Lung (tissue), 12 donors: ENCODE measurements around the gene SEMA6B. TPM values are rescaled to one million over a fixed set of nuclear protein-coding genes. Genes with fewer than 3 reads are reported as not detected.
"Not testable (repeated sequence)": the region's sequence is repeated elsewhere in the genome, so short reads cannot be mapped to it uniquely, and the experiment has no call there.

Experiments
- ATAC-seq: fragments of 200-7000 bp; cut with Tn5 transposase; one replicate; pipeline ENCODE4 v1.9.1; 2020; ENCODE audit warnings: moderate number of reproducible peaks; ENCODE audit not compliant: insufficient read depth, low FRiP score
- DNase-seq, 3 donors: peaks; one replicate each; pipeline ENCODE4 v3.0.0-alpha.2; 2013 to 2017
- H3K27ac ChIP-seq, 2 donors: one replicate each; pipeline ENCODE4 v1.5.1; 2013; ENCODE audit warnings: mild to moderate bottlenecking in 2 of 2, moderate library complexity in 2 of 2, control low read depth in 1 of 2, inconsistent platforms in 1 of 2, low read depth in 1 of 2, low read length in 1 of 2
- H3K27me3 ChIP-seq, 3 donors: one replicate each; pipeline ENCODE4 v1.5.1; 2013; ENCODE audit warnings: low read length in 2 of 3; ENCODE audit not compliant: control insufficient read depth in 3 of 3, insufficient read depth in 3 of 3
- H3K36me3 ChIP-seq, 4 donors: one replicate each; pipeline ENCODE4 v1.5.1; 2013; ENCODE audit warnings: low read length in 4 of 4, mild to moderate bottlenecking in 1 of 4, moderate library complexity in 1 of 4; ENCODE audit not compliant: control insufficient read depth in 4 of 4, insufficient read depth in 4 of 4
- H3K4me1 ChIP-seq, 5 donors: one replicate each; pipeline ENCODE4 v1.5.1; 2013; ENCODE audit warnings: low read length in 5 of 5, mild to moderate bottlenecking in 2 of 5, moderate library complexity in 1 of 5; ENCODE audit not compliant: control insufficient read depth in 5 of 5, insufficient read depth in 5 of 5
- H3K4me3 ChIP-seq: one replicate; pipeline ENCODE4 v1.5.1; 2013; ENCODE audit warnings: mild to moderate bottlenecking, control low read depth, moderate library complexity
- H3K9ac ChIP-seq, 2 donors: one replicate each; pipeline ENCODE4 v1.5.1; 2013; ENCODE audit warnings: low read length in 2 of 2, control low read depth in 1 of 2; ENCODE audit not compliant: insufficient read depth in 1 of 2
- H3K9me3 ChIP-seq, 4 donors: one replicate each; pipeline ENCODE4 v1.5.1; 2013; ENCODE audit warnings: low read length in 3 of 4, mild to moderate bottlenecking in 1 of 4, moderate library complexity in 1 of 4; ENCODE audit not compliant: control insufficient read depth in 4 of 4, insufficient read depth in 3 of 4
- CTCF ChIP-seq: IDR thresholded peaks from 2 replicates; pipeline ENCODE4 v1.5.1; 2012; ENCODE audit warnings: mild to moderate bottlenecking; ENCODE audit errors: control extremely low read depth, extremely low read depth
- WGBS, 2 donors: extraction: QIAGEN DNeasy Blood & Tissue Kit; methylation state at CpG; one replicate each; pipeline ENCODE4 v1.1.7; 2013; 5-methylcytosine and 5-hydroxymethylcytosine counted together
- polyA plus RNA-seq, 2 donors: library from polyadenylated mRNA; stranded (reverse); fragments of 200-250 nt; gene quantifications; one replicate each; pipeline ENCODE4 v1.2.1, GENCODE V29; 2013
- total RNA-seq, 2 donors: library from RNA; depleted of rRNA in 1 of 2; stranded (reverse); fragments of >200 nt in 1 of 2; gene quantifications; one replicate each; pipeline ENCODE4 v1.2.1, GENCODE V29; 2014 to 2021
- donor health status: control.
- donor health status: control.
- donor health status: Bipolar disorder and iron deficiency.
- donor health status: healthy.
- donor health status: DM: yes; HTN: yes; CAD: no.

The SEMA6B gene
- total and polyA plus RNA-seq, 4 donors: 3.2 to 38.5 (median 20.1) TPM

- no peaks in the 10 kb centered on the region for H3K9me3 ChIP-seq
- no peak for TF ChIP-seq CTCF
- H3K27me3 ChIP-seq: peaks cover 10 to 18% (median 11%) of the 10 kb centered on the region in 3 donors
- peaks cover 0 to 4% (median 0%) of the 10 kb centered on the region in 5 donors for H3K4me1 ChIP-seq
- H3K36me3 ChIP-seq: no peaks in the 10 kb centered on the region
- ATAC-seq (no peak), DNase-seq (peak in 2 of 3 donors; percentile 30 to 45)
- whole genome bisulfite sequencing, 2 donors: 2 to 3% methylated on average over 16 to 32 of the region's 32 CpGs
- H3K27ac ChIP-seq: no peak overlapping the region
- no peak overlapping the region for H3K9ac ChIP-seq
- no peak overlapping the region for H3K4me3 ChIP-seq
Measured at GRCh38 chr19:4597975-4598671, 38.6 kb upstream of the SEMA6B start.

GRCh38 chr19:4597278-4597974 lies 37.9 kb upstream of the SEMA6B start:
- DNase-seq: no peak
- no peaks in the 10 kb centered on the region for H3K36me3 ChIP-seq
- no peak overlapping the region for H3K27ac ChIP-seq
- H3K9ac ChIP-seq: no peak overlapping the region
- WGBS, 2 donors: 11% methylated on average over 26 to 27 of the region's 27 CpGs
- no peak overlapping the region for H3K4me3 ChIP-seq
- H3K4me1 ChIP-seq: peaks cover 0 to 4% (median 0%) of the 10 kb centered on the region in 5 donors
- H3K9me3 ChIP-seq: peaks cover 0 to 2% (median 0%) of the 10 kb centered on the region in 4 donors
- H3K27me3 ChIP-seq: peaks cover 10 to 18% (median 11%) of the 10 kb centered on the region in 3 donors
- TF ChIP-seq CTCF: no peak
- ATAC-seq: no peak

GRCh38 chr19:4596033-4596904 lies 36.8 kb upstream of the SEMA6B start:
- 45 to 52% methylated on average over 21 of the region's 21 CpGs for WGBS, 2 donors
- Histone ChIP-seq H3K9me3 (peaks cover 0 to 2% (median 0%) of the 10 kb centered on the region in 4 donors), H3K27ac (no peak overlapping the region), H3K4me1 (peaks cover 0 to 4% (median 0%) of the 10 kb centered on the region in 5 donors), H3K4me3 (no peak overlapping the region), H3K36me3 (no peaks in the 10 kb centered on the region), H3K27me3 (peaks cover 10 to 18% (median 11%) of the 10 kb centered on the region in 3 donors), H3K9ac (no peak overlapping the region)
- DNase-seq: no peak
- no peak for TF ChIP-seq CTCF
- ATAC-seq: no peak

GRCh38 chr19:4595158-4595557 lies 35.7 kb upstream of the SEMA6B start:
- H3K4me3 ChIP-seq, H3K27ac ChIP-seq, H3K36me3 ChIP-seq, H3K9me3 ChIP-seq, H3K9ac ChIP-seq, H3K4me1 ChIP-seq, DNase-seq, ATAC-seq: not testable (repeated sequence)
- peaks cover 9 to 18% (median 13%) of the 10 kb centered on the region in 3 donors for H3K27me3 ChIP-seq
- 95 to 96% methylated on average over 9 of the region's 9 CpGs for WGBS, 2 donors
